HepG2 (cell line): ENCODE data around the gene TOMM40L. TPM values are rescaled to one million over a fixed set of nuclear protein-coding genes. Genes with fewer than 3 reads are reported as not detected.

ENCODE experiments used
- CCDC6 ChIP-seq: sonication (generic); formaldehyde crosslinking; IDR thresholded peaks from 2 replicates; pipeline ENCODE4 v1.8.1; 2022; ENCODE audit warnings: mild to moderate bottlenecking, missing genetic modification reagents, moderate library complexity
- E2F5 ChIP-seq: sonication (generic); formaldehyde crosslinking; conservative IDR thresholded peaks from 2 replicates; pipeline ENCODE4 v1.4.0; 2020; ENCODE audit warnings: missing genetic modification reagents
- ELF3 ChIP-seq: IDR thresholded peaks from 2 replicates; pipeline ENCODE4 v1.6.1; 2016; ENCODE audit warnings: missing genetic modification reagents, missing compliant biosample characterization
- FOXK1 ChIP-seq: sonication (generic); formaldehyde crosslinking; IDR thresholded peaks from 2 replicates; pipeline ENCODE4 v1.4.0; 2020; ENCODE audit warnings: low read depth, missing genetic modification reagents, borderline replicate concordance
- GATAD2A ChIP-seq: IDR thresholded peaks from 2 replicates; pipeline ENCODE4 v1.6.1; 2016
- IRX3 ChIP-seq: sonication (generic); formaldehyde crosslinking; IDR thresholded peaks from 2 replicates; pipeline ENCODE4 v1.8.1; 2023; ENCODE audit warnings: mild to moderate bottlenecking, low read depth, missing genetic modification reagents, borderline replicate concordance
- KAT7 ChIP-seq: IDR thresholded peaks from 2 replicates; pipeline ENCODE4 v1.6.1; 2018; ENCODE audit warnings: borderline replicate concordance, missing compliant biosample characterization
- KLF16 ChIP-seq, 2 experiments: sonication (generic) in 1 of 2; formaldehyde crosslinking in 1 of 2; IDR thresholded peaks; 2 replicates each; pipeline versions ENCODE4 v1.6.1 to v1.8.0; 2016 to 2023; ENCODE audit warnings: missing genetic modification reagents in 2 of 2, missing compliant biosample characterization in 1 of 2
- MTA1 ChIP-seq: sonication (generic); formaldehyde crosslinking; IDR thresholded peaks from 2 replicates; pipeline ENCODE4 v1.4.0; 2020; ENCODE audit warnings: missing genetic modification reagents, mild to moderate bottlenecking, borderline replicate concordance
- NFKB2 ChIP-seq: sonication (generic); formaldehyde crosslinking; IDR thresholded peaks from 2 replicates; pipeline ENCODE4 v1.4.0; 2020; ENCODE audit warnings: missing genetic modification reagents, borderline replicate concordance
- NR3C1 ChIP-seq: sonication (generic); formaldehyde crosslinking; IDR thresholded peaks from 2 replicates; pipeline ENCODE4 v1.4.0; 2020; ENCODE audit warnings: missing genetic modification reagents
- PAF1 ChIP-seq: IDR thresholded peaks from 2 replicates; pipeline ENCODE4 v1.6.1; 2016; ENCODE audit warnings: missing genetic modification reagents, missing compliant biosample characterization
- PTBP1 ChIP-seq: fragments of 200-400 bp; formaldehyde crosslinking; IDR thresholded peaks from 2 replicates; pipeline ENCODE4 v1.6.1; 2018; ENCODE audit warnings: low read length, low read depth; ENCODE audit not compliant: poor library complexity, severe bottlenecking
- SAFB2 ChIP-seq: sonication (generic); formaldehyde crosslinking; IDR thresholded peaks from 2 replicates; pipeline ENCODE4 v1.5.1; 2020; ENCODE audit warnings: missing genetic modification reagents, low read depth, mild to moderate bottlenecking, borderline replicate concordance
- SMC3 ChIP-seq: IDR thresholded peaks from 2 replicates; pipeline ENCODE4 v1.6.1; 2011; ENCODE audit warnings: low read length, improper control_type of control experiment
- SNAI1 ChIP-seq: sonication (generic); formaldehyde crosslinking; IDR thresholded peaks from 2 replicates; pipeline ENCODE4 v1.5.0; 2020; ENCODE audit warnings: mild to moderate bottlenecking, missing genetic modification reagents, borderline replicate concordance
- XBP1 ChIP-seq: sonication (generic); formaldehyde crosslinking; IDR thresholded peaks from 2 replicates; pipeline ENCODE4 v1.5.0; 2020; ENCODE audit warnings: missing genetic modification reagents
- ZMAT3 ChIP-seq: sonication (generic); formaldehyde crosslinking; conservative IDR thresholded peaks from 2 replicates; pipeline ENCODE4 v1.7.0; 2021; ENCODE audit warnings: missing genetic modification reagents
- ZNF18 ChIP-seq: sonication (generic); formaldehyde crosslinking; IDR thresholded peaks from 2 replicates; pipeline ENCODE4 v1.8.0; 2022; ENCODE audit warnings: mild to moderate bottlenecking, missing genetic modification reagents; ENCODE audit not compliant: insufficient replicate concordance
- ZNF337 ChIP-seq: sonication (generic); formaldehyde crosslinking; IDR thresholded peaks from 2 replicates; pipeline ENCODE4 v1.5.1; 2020; ENCODE audit warnings: missing genetic modification reagents, low read depth, mild to moderate bottlenecking, borderline replicate concordance
- ZNF484 ChIP-seq: sonication (generic); formaldehyde crosslinking; IDR thresholded peaks from 2 replicates; pipeline ENCODE4 v1.5.1; 2020; ENCODE audit warnings: mild to moderate bottlenecking, low read depth, missing genetic modification reagents, borderline replicate concordance
- ZNF530 ChIP-seq: sonication (generic); formaldehyde crosslinking; IDR thresholded peaks from 2 replicates; pipeline ENCODE4 v1.5.0; 2020; ENCODE audit warnings: low read depth, mild to moderate bottlenecking, missing genetic modification reagents
- ZNF747 ChIP-seq: sonication (generic); formaldehyde crosslinking; IDR thresholded peaks from 2 replicates; pipeline ENCODE4 v1.8.1; 2023; ENCODE audit warnings: missing genetic modification reagents, mild to moderate bottlenecking, borderline replicate concordance
- ZNF749 ChIP-seq: sonication (generic); formaldehyde crosslinking; IDR thresholded peaks from 2 replicates; pipeline ENCODE4 v1.8.0; 2022; ENCODE audit warnings: mild to moderate bottlenecking, missing genetic modification reagents, moderate library complexity, borderline replicate concordance
- ZNF780A ChIP-seq: sonication (generic); formaldehyde crosslinking; IDR thresholded peaks from 2 replicates; pipeline ENCODE4 v1.8.0; 2022; ENCODE audit warnings: mild to moderate bottlenecking, missing genetic modification reagents, moderate library complexity
- ZNF781 ChIP-seq: sonication (generic); formaldehyde crosslinking; IDR thresholded peaks from 2 replicates; pipeline ENCODE4 v1.5.1; 2020; ENCODE audit warnings: borderline replicate concordance, mild to moderate bottlenecking, missing genetic modification reagents; ENCODE audit errors: not compliant biosample characterization
- ZNF839 ChIP-seq: sonication (generic); formaldehyde crosslinking; IDR thresholded peaks from 2 replicates; pipeline ENCODE4 v1.4.0; 2020; ENCODE audit warnings: missing genetic modification reagents, mild to moderate bottlenecking, borderline replicate concordance
- ZNF850 ChIP-seq: sonication (generic); formaldehyde crosslinking; conservative IDR thresholded peaks from 2 replicates; pipeline ENCODE4 v1.9.0; 2021; ENCODE audit warnings: mild to moderate bottlenecking, missing genetic modification reagents
- ZSCAN21 ChIP-seq: sonication (generic); formaldehyde crosslinking; IDR thresholded peaks from 2 replicates; pipeline ENCODE4 v1.8.0; 2022; ENCODE audit warnings: mild to moderate bottlenecking, missing genetic modification reagents, moderate library complexity, borderline replicate concordance
- polyA plus RNA-seq, 8 experiments: library from polyadenylated mRNA; depleted of rRNA in 3 of 8; stranded (reverse) in 7 of 8; unstranded in 1 of 8; fragments of >200 nt; fragmentation: Illumina TruSeq in 4 of 8; extraction: Trizol in 4 of 8; gene quantifications; 2 replicates each; pipeline versions ENCODE4 v1.2.1 to v1.2.3, GENCODE V29; 2011 to 2016; ENCODE audit warnings: low read depth in 4 of 8, missing spikeins in 1 of 8, mixed read lengths in 1 of 8; ENCODE audit not compliant: insufficient read depth in 1 of 8
- total RNA-seq, 5 experiments: library from RNA; depleted of rRNA; stranded (reverse); fragments of >200 nt; fragmentation: Illumina TruSeq; extraction: Trizol; gene quantifications; 2 replicates each; pipeline ENCODE4 v1.2.3, GENCODE V29; 2016; ENCODE audit warnings: low read depth in 1 of 5

The TOMM40L gene
- total and polyA plus RNA-seq, 2 of the 13 experiments (the other 11 are each of a cell fraction or from before 2014, with no cell fraction given): 14.1 to 26.2 TPM

GRCh38 chr1:161222175-161223019, 3.5 kb upstream of the TOMM40L start (continued):
- TF ChIP-seq ZNF749: no peak
- TF ChIP-seq XBP1 (CRISPR knock-in tag): no peak
- no peak for TF ChIP-seq PTBP1
- no peak for TF ChIP-seq E2F5
- TF ChIP-seq NFKB2 (CRISPR knock-in tag): no peak
- 0 out of 2 replicates have a peak, but pooled peaks have one; percentile 27 for TF ChIP-seq ZNF747 (CRISPR knock-in tag)
- TF ChIP-seq ZMAT3: no peak; the same call in 1 of the 2 replicates
- TF ChIP-seq GATAD2A (CRISPR knock-in tag): no peak
- TF ChIP-seq ZNF18 (CRISPR knock-in tag): peak; percentile 8
- TF ChIP-seq ZNF781 (CRISPR knock-in tag): peak; percentile 15
- no peak for TF ChIP-seq ZNF530 (CRISPR knock-in tag)
- TF ChIP-seq KLF16 (CRISPR knock-in tag; IDR thresholded peaks at IDR 0.05): 0 out of 4 replicates have a peak, but pooled peaks of 1 of the 2 experiments have one; percentile 13
- no peak for TF ChIP-seq KAT7 (CRISPR knock-in tag)
- no peak for TF ChIP-seq ZNF484 (CRISPR knock-in tag)
- TF ChIP-seq SAFB2 (CRISPR knock-in tag): 0 out of 2 replicates have a peak, but pooled peaks have one; percentile 67
- TF ChIP-seq PAF1: peak; percentile 33
- peak; percentile 10 for TF ChIP-seq ZSCAN21 (CRISPR knock-in tag)
- 0 out of 2 replicates have a peak, but pooled peaks have one; percentile 5 for TF ChIP-seq FOXK1
- TF ChIP-seq IRX3 (CRISPR knock-in tag): no peak
- no peak for TF ChIP-seq ELF3 (CRISPR knock-in tag)
- no peak for TF ChIP-seq ZNF780A (CRISPR knock-in tag)
- TF ChIP-seq CCDC6 (CRISPR knock-in tag): peak; percentile 20; the same call in 1 of the 2 replicates
- no peak for TF ChIP-seq ZNF337 (CRISPR knock-in tag)
- no peak for TF ChIP-seq SMC3
- TF ChIP-seq ZNF850: no peak
- TF ChIP-seq NR3C1 (CRISPR knock-in tag): no peak
- TF ChIP-seq MTA1 (CRISPR knock-in tag): no peak
- TF ChIP-seq ZNF839: no peak
- TF ChIP-seq SNAI1 (CRISPR knock-in tag): peak; percentile 59; the same call in 1 of the 2 replicates
